Measurements from ENCODE around the gene CHST6.

Gene CHST6

GRCh38 chr16:75514296-75514695, 19.1 kb upstream of the CHST6 start:
- H2BK15ac ChIP-seq (ENCODE audit: low read depth, poor library complexity, severe bottlenecking) = no peak overlapping the region

GRCh38 chr16:75506574-75506973, 11.3 kb upstream of the CHST6 start:
- Histone ChIP-seq H2AFZ (ENCODE audit: low read depth, low read length) (no peak overlapping the region), H2AK5ac (ENCODE audit: low read length, severe bottlenecking) (no peak overlapping the region), H3K23ac (ENCODE audit: low read length in 2 of 2) (no peak overlapping the region), H2BK12ac (ENCODE audit: low read length in 2 of 2) (no peak overlapping the region), H3K14ac (ENCODE audit: low read length in 2 of 2) (no peak overlapping the region), H3K36me3 (ENCODE audit: control insufficient read depth in 1 of 2, insufficient read depth in 2 of 2, low read depth in 1 of 2, low read length in 2 of 2) (no peaks in the 10 kb centered on the region), H3K4me3 (ENCODE audit: insufficient read depth in 1 of 2, low read depth in 1 of 2, low read length in 2 of 2) (no peak overlapping the region), H3K9ac (ENCODE audit: low read length) (peak overlapping the region; percentile 80), H3K27me3 (ENCODE audit: control insufficient read depth in 1 of 2, insufficient read depth in 1 of 2, low read length in 2 of 2) (peaks cover 0 to 8% of the 10 kb centered on the region in 2 experiments), H3K4me1 (ENCODE audit: control insufficient read depth, insufficient read depth, low read depth, low read length) (peaks cover 4% of the 10 kb centered on the region), H2BK15ac (ENCODE audit: low read depth, poor library complexity, severe bottlenecking) (no peak overlapping the region), H4K91ac (ENCODE audit: low read length) (no peak overlapping the region), H3K4ac (ENCODE audit: low read depth in 1 of 2, low read length in 2 of 2) (no peak overlapping the region), H2BK120ac (ENCODE audit: low read depth, low read length) (no peak overlapping the region), H2BK5ac (ENCODE audit: low read depth, low read length, poor library complexity, severe bottlenecking) (no peak overlapping the region), H3K27ac (ENCODE audit: low read length, poor library complexity, severe bottlenecking) (no peak overlapping the region), H3K18ac (ENCODE audit: low read depth in 1 of 2, low read length in 2 of 2) (no peak overlapping the region), H3K4me2 (ENCODE audit: low read length, poor library complexity, severe bottlenecking) (no peak overlapping the region), H4K8ac (ENCODE audit: low read length) (no peak overlapping the region), H3K79me1 (replicated peaks; ENCODE audit: low read length, poor library complexity, severe bottlenecking) (no peaks in the 10 kb centered on the region), H3K9me3 (ENCODE audit: control insufficient read depth, low read length) (no peaks in the 10 kb centered on the region)
- WGBS = 78% methylated on average over 6 of the region's 7 CpGs
- peak; percentile 38 for DNase-seq

More at GRCh38 chr16:75514296-75514695, 19.1 kb upstream of the CHST6 start:
- Histone ChIP-seq H3K79me1 (replicated peaks; ENCODE audit: low read length, poor library complexity, severe bottlenecking) (no peaks in the 10 kb centered on the region), H3K4me2 (ENCODE audit: low read length, poor library complexity, severe bottlenecking) (no peak overlapping the region), H3K23ac (ENCODE audit: low read length in 2 of 2) (no peak overlapping the region), H3K9ac (ENCODE audit: low read length) (no peak overlapping the region), H4K91ac (ENCODE audit: low read length) (no peak overlapping the region), H3K36me3 (ENCODE audit: control insufficient read depth in 1 of 2, insufficient read depth in 2 of 2, low read depth in 1 of 2, low read length in 2 of 2) (no peaks in the 10 kb centered on the region), H3K4me1 (ENCODE audit: control insufficient read depth, insufficient read depth, low read depth, low read length) (peaks cover 16% of the 10 kb centered on the region), H3K27ac (ENCODE audit: low read length, poor library complexity, severe bottlenecking) (no peak overlapping the region), H2BK12ac (ENCODE audit: low read length in 2 of 2) (no peak overlapping the region), H2AFZ (ENCODE audit: low read depth, low read length) (no peak overlapping the region), H3K4me3 (ENCODE audit: insufficient read depth in 1 of 2, low read depth in 1 of 2, low read length in 2 of 2) (no peak overlapping the region), H2BK120ac (ENCODE audit: low read depth, low read length) (no peak overlapping the region), H3K27me3 (ENCODE audit: control insufficient read depth in 1 of 2, insufficient read depth in 1 of 2, low read length in 2 of 2) (no peaks in the 10 kb centered on the region), H3K14ac (ENCODE audit: low read length in 2 of 2) (no peak overlapping the region), H2AK5ac (ENCODE audit: low read length, severe bottlenecking) (no peak overlapping the region), H3K9me3 (ENCODE audit: control insufficient read depth, low read length) (no peaks in the 10 kb centered on the region), H2BK5ac (ENCODE audit: low read depth, low read length, poor library complexity, severe bottlenecking) (no peak overlapping the region), H3K4ac (ENCODE audit: low read depth in 1 of 2, low read length in 2 of 2) (no peak overlapping the region), H3K18ac (ENCODE audit: low read depth in 1 of 2, low read length in 2 of 2) (no peak overlapping the region), H4K8ac (ENCODE audit: low read length) (no peak overlapping the region)
- no peak for DNase-seq
- WGBS = 97% methylated on average over 10 of the region's 11 CpGs

GRCh38 chr16:75506107-75506506, 10.9 kb upstream of the CHST6 start:
- 86% methylated on average over 3 of the region's 3 CpGs for WGBS
- no peak overlapping the region for H3K27ac ChIP-seq (ENCODE audit: low read length, poor library complexity, severe bottlenecking)

GRCh38 chr16:75503801-75504200, 8.6 kb upstream of the CHST6 start:
- Histone ChIP-seq H2BK5ac (ENCODE audit: low read depth, low read length, poor library complexity, severe bottlenecking) (no peak overlapping the region), H2AFZ (ENCODE audit: low read depth, low read length) (no peak overlapping the region), H3K4me3 (ENCODE audit: insufficient read depth in 1 of 2, low read depth in 1 of 2, low read length in 2 of 2) (no peak overlapping the region), H3K4me2 (ENCODE audit: low read length, poor library complexity, severe bottlenecking) (no peak overlapping the region), H3K79me1 (replicated peaks; ENCODE audit: low read length, poor library complexity, severe bottlenecking) (no peaks in the 10 kb centered on the region), H3K4me1 (ENCODE audit: control insufficient read depth, insufficient read depth, low read depth, low read length) (no peaks in the 10 kb centered on the region), H2BK15ac (ENCODE audit: low read depth, poor library complexity, severe bottlenecking) (no peak overlapping the region), H2BK120ac (ENCODE audit: low read depth, low read length) (no peak overlapping the region), H3K27me3 (ENCODE audit: control insufficient read depth in 1 of 2, insufficient read depth in 1 of 2, low read length in 2 of 2) (peaks cover 0 to 8% of the 10 kb centered on the region in 2 experiments), H4K8ac (ENCODE audit: low read length) (no peak overlapping the region), H3K4ac (ENCODE audit: low read depth in 1 of 2, low read length in 2 of 2) (no peak overlapping the region), H4K91ac (ENCODE audit: low read length) (no peak overlapping the region), H2AK5ac (ENCODE audit: low read length, severe bottlenecking) (no peak overlapping the region), H3K9me3 (ENCODE audit: control insufficient read depth, low read length) (no peaks in the 10 kb centered on the region), H3K9ac (ENCODE audit: low read length) (no peak overlapping the region), H3K14ac (ENCODE audit: low read length in 2 of 2) (peak overlapping the region in 1 of 2 experiments; percentile 14), H3K18ac (ENCODE audit: low read depth in 1 of 2, low read length in 2 of 2) (no peak overlapping the region), H3K23ac (ENCODE audit: low read length in 2 of 2) (no peak overlapping the region), H3K36me3 (ENCODE audit: control insufficient read depth in 1 of 2, insufficient read depth in 2 of 2, low read depth in 1 of 2, low read length in 2 of 2) (no peaks in the 10 kb centered on the region), H3K27ac (ENCODE audit: low read length, poor library complexity, severe bottlenecking) (no peak overlapping the region), H2BK12ac (ENCODE audit: low read length in 2 of 2) (no peak overlapping the region)
- DNase-seq = no peak
- 100% methylated on average over 1 of the region's 1 CpG for WGBS

More at GRCh38 chr16:75506107-75506506, 10.9 kb upstream of the CHST6 start:
- Histone ChIP-seq H2BK120ac (ENCODE audit: low read depth, low read length) (no peak overlapping the region), H3K18ac (ENCODE audit: low read depth in 1 of 2, low read length in 2 of 2) (no peak overlapping the region), H3K14ac (ENCODE audit: low read length in 2 of 2) (no peak overlapping the region), H4K8ac (ENCODE audit: low read length) (no peak overlapping the region), H4K91ac (ENCODE audit: low read length) (no peak overlapping the region), H3K4me2 (ENCODE audit: low read length, poor library complexity, severe bottlenecking) (no peak overlapping the region), H3K4me3 (ENCODE audit: insufficient read depth in 1 of 2, low read depth in 1 of 2, low read length in 2 of 2) (peak overlapping the region in 1 of 2 experiments; percentile 56), H3K4me1 (ENCODE audit: control insufficient read depth, insufficient read depth, low read depth, low read length) (peaks cover 4% of the 10 kb centered on the region), H2BK5ac (ENCODE audit: low read depth, low read length, poor library complexity, severe bottlenecking) (no peak overlapping the region), H3K79me1 (replicated peaks; ENCODE audit: low read length, poor library complexity, severe bottlenecking) (no peaks in the 10 kb centered on the region), H2AK5ac (ENCODE audit: low read length, severe bottlenecking) (no peak overlapping the region), H3K9me3 (ENCODE audit: control insufficient read depth, low read length) (no peaks in the 10 kb centered on the region), H3K36me3 (ENCODE audit: control insufficient read depth in 1 of 2, insufficient read depth in 2 of 2, low read depth in 1 of 2, low read length in 2 of 2) (no peaks in the 10 kb centered on the region), H3K4ac (ENCODE audit: low read depth in 1 of 2, low read length in 2 of 2) (no peak overlapping the region), H3K27me3 (ENCODE audit: control insufficient read depth in 1 of 2, insufficient read depth in 1 of 2, low read length in 2 of 2) (peaks cover 0 to 8% of the 10 kb centered on the region in 2 experiments), H2BK15ac (ENCODE audit: low read depth, poor library complexity, severe bottlenecking) (no peak overlapping the region), H3K23ac (ENCODE audit: low read length in 2 of 2) (no peak overlapping the region), H2AFZ (ENCODE audit: low read depth, low read length) (no peak overlapping the region), H2BK12ac (ENCODE audit: low read length in 2 of 2) (no peak overlapping the region), H3K9ac (ENCODE audit: low read length) (peak overlapping the region; percentile 80)
- DNase-seq = no peak

Data from mesenchymal stem cell (in vitro differentiated cells and primary cell).